GM19324 (cell line): ENCODE data around the gene ATP7A.
"Not testable (repeated sequence)": the region's sequence is repeated elsewhere in the genome, so short reads cannot be mapped to it uniquely, and the experiment has no call there.

Experiments
- ATAC-seq: cut with Tn5 transposase; IDR thresholded peaks from one replicate; pipeline ENCODE4 v1.9.1; 2021; ENCODE audit warnings: mild to moderate bottlenecking, moderate library complexity; ENCODE audit not compliant: unreplicated experiment, low FRiP score

ATP7A gene

DNA sequence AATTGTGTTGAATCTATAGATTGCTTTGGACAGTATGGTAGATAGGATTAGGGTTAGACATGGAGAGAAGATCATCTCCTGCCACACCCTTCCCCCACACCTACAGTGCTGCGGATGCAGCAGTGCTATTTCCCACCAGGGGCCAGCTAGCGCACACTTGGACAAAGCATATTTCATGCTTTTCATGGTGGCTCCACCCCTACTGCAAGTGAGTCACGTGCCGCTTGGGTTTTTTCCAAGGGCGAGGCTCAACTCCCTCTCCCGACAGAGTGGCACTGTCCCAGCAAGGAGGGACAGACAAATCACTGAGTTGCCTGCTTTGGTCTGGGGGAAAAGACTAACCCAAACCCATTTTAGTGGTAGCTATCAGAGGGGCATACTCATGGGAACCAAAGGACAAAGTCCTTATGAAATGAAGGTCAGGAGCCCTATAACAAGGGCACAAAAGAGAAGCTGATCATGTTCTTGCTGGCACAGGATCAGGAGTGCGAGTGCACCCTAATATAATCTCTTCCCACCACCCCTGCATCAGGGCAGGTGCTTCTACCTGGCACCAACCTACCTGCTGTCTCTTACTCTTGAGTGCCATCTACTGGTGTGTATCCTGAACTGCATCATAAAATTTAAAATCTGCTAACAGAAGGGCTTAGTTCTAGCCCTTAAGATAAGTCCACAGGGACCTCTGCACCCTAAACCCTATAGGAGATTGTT, 114.0 kb downstream of the ATP7A start:
- no peak for ATAC-seq

DNA sequence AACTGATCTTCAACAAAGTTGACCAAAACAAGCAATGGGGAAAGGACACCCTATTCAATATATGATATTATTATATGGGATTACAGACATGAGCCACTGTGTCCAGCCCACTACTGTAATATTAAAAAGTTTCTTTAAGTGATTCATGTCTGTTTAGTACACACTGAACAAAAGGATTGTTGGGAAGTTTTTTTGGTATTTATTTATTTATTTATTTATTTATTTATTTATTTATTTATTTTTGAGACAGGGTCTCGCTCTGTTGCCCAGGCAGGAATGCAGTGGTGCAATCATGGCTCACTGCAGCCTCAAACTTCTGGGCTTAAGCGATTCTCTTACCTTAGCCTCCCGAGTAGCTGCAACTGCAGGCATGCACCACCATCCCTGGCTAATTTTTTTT, 117.3 kb downstream of the ATP7A start:
- no peak for ATAC-seq

DNA sequence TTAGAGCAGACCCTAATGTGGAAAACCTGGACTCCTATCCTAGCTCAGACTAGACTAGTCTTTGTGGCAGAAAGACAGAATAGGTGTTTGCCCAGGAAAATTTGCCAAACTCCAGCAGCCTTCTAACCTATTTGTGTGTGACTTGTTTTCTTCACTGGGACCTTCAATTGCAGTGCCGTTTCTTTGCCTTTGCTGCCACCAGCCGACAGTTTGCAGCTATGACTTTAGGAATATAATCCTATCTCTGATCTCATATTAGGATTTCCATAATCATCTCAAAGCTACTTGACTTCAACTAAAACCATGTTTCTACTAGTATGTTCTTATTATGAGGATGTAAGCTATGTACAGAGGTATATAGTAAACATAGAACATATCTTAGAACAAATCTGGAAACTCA, 119.2 kb downstream of the ATP7A start:
- ATAC-seq, result no peak

DNA sequence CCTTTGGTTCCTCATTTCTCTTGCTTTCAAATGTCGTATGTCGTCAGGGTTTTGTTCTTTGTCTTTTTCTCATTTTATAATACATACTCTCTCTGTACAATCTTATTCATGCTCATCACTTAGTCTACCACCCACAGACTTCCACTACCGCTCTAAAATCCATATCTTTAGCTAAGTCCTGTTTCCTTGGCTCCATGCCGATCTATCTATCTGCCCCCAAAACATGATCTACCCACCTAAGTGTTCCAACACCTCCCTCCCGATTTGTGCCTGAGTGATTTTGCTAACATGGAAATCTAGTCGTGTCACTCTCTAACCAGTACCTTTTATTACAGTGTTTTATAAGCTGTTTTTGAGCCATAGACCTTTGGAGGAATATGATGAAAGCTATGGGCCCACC, 124.6 kb downstream of the ATP7A start:
- ATAC-seq, result no peak

- ATAC-seq, result no peak
Observed at GRCh38 chrX:78037881-78038280, 127.4 kb downstream of the ATP7A start.

- no peak for ATAC-seq
Observed at GRCh38 chrX:78042601-78043000, 132.1 kb downstream of the ATP7A start.

GRCh38 chrX:78046362-78046761, 135.9 kb downstream of the ATP7A start:
- no peak for ATAC-seq

- ATAC-seq, result no peak
Observed at GRCh38 chrX:78048052-78048451, 137.6 kb downstream of the ATP7A start.

- ATAC-seq, result no peak
Observed at GRCh38 chrX:78063687-78064086, 153.2 kb downstream of the ATP7A start.

DNA sequence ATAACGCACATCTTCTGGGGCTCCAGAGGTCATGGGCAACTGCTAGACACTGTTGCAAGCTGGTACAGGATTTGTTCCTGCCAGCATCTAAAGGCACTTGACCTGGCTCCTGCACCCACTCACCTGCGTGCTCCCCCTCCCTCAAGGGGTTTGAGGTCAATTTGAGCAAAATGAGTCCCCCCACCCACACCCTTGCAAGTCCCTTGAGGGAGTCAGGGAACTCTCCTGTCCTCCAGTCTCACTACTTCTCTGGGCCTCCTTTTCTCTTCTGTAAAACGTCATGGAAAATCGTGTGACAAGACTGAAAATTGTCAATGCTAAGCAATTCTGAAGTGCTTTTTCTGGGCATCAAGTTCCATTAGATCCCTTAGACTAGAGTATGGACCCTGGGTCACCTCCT, 153.7 kb downstream of the ATP7A start:
- no peak for ATAC-seq

DNA sequence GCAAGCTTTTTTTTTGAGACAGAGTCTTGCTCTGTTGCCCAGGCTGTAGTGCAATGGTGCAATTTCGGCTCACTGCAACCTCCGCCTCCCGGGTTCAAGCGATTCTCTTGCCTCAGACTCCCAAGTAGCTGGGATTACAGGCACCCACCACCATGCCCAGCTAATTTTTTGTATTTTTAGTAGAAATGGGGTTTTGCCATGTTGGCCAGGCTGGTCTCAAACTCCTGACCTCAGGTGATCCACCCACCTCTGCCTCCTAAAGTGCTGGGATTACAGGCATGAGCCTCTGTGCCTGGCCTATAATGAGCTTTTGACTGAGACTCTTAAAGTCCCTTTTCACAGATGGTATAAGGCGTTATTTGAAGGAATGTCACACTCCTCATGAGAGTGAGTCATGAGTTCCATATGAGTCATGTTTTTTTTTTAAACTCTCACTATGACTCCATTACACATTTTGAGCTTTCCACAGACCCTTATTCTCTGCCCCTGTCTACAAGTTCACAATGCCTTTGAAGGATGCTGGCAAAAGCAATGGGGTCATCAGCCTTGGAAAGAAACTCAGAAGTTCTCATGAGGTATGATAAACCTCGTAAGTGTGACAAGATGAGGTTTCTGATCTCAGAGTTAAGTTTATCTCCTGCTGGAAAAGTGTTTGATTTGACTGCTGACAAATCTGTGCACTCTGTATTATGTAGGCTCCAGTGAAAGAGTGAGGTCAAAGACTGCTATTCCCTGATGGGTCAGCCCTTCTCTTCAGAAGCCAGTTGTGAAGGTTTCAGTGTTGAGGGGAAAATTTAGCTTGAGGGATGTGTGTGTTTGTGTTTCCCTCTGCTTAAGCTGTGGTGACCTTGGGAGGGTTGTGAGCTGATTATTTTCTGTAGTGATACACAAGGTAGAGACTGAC, 154.5 kb downstream of the ATP7A start:
- ATAC-seq, result peak; percentile 55

DNA sequence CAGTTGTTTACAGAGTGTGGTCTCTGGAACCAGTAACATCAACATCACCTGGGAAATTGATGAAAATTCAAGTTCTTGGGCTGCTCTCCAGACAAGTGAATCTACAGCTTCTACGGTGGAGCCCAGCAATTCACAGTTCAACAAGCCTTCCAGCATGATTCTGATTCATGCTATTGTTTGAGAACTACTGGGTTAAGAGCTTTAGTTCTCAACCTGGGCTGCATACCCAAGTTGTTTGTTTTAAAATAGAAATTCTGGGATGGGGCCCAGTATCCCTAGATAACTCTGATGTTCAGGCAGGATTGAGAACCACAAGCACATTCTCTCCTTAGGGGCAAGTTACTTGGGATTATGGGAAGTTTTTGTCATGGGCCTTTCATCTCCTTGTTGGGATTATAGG, 155.6 kb downstream of the ATP7A start:
- ATAC-seq, result no peak

GRCh38 chrX:78071331-78071730, 160.8 kb downstream of the ATP7A start:
- no peak for ATAC-seq

DNA sequence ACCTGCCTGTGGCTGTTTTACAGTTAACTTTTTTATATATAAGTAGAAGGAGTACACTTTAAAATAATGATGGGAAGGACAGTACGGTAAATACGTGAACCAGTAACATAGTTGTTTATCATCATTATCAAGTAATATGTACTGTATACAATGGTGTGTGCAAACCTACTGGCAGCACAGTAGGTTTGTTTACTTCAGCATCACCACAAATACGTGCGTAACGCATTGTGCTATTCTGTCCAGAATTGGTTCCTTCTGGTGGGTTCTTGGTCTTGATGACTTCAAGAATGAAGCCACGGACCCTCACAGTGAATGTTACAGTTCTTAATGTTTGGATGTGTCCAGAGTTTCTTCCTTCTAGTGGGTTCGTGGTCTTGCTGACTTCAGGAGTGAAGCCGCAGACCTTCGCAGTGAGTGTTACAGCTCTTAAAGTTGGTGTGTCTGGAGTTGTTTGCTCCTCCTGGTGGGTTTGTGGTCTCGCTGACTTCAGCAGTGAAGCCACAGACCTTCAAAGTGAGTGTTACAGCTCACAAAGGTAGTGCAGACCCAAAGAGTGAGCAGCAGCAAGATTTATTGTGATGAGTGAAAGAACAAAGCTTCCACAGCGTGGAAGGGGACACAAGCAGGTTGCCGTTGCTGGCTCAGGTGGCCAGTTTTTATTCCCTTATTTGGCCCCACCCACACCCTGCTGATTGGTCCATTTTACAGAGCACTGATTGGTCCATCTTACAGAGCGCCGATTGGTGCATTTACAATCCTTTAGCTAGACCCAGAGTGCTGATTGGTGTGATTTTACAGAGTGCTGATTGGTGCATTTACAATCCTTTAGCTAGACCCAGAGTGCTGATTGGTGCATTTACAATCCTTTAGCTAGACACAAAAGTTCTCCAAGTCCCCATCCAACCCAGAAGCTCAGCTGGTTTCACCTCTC, 162.9 kb downstream of the ATP7A start:
- ATAC-seq, result not testable (repeated sequence)

DNA sequence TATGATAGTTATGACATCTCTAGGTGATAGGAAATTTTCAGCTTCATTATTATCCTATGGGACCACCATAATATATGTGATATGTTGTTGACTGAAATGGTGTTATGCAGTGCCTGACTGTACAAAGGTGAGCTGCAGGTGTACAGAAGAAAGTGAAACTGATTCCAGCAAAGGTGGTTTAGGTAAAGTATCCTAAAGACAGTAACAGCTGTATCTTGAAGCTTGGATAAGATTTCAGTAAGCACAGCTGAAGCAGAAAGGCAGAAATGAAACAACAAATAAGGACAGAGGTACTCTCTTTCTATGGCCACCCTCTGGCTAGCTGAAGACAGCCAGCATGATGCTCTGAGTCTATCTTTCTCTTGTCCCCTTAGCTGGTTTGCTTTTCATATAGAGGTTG, 163.6 kb downstream of the ATP7A start:
- ATAC-seq, result peak; percentile 68

GRCh38 chrX:78075787-78076389, 165.4 kb downstream of the ATP7A start:
- ATAC-seq, result no peak

DNA sequence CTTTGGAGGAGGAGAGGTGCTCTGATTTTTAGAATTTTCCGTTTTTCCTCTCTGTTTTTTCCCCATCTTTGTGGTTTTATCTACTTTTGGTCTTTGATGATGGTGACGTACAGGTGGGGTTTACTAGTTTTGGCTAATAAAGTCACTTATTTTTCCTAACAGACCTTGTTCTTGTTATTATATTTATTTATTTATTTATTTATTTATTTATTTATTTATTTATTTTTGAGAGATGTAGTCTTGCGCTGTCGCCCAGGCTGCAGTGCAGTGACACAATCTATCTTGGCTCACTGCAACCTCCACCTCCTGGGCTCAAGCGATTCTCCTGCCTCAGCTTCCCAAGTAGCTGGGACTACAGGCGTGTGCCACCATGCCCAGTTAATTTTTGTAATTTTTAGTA, 170.9 kb downstream of the ATP7A start:
- ATAC-seq, result not testable (repeated sequence)

DNA sequence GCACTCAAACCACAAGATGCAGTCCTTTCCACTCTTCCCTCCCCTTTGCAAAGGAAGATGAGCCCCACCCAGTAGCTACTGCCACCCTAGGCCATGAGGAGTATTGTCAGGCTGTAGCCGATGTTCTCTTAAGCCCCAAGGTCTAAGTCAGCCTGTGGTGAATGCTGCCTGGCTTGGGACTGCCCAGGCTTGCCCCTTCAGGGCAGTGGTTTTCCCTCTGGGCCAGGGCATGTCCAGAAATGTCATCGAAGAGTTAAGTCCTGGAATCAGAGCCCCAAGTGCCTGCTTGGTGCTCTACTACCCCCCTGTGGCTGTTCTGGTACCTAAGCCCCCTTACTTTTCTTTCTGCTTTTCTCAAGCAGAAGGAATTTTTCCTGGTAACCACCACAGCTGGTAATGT, 181.8 kb downstream of the ATP7A start:
- peak; percentile 74 for ATAC-seq

DNA sequence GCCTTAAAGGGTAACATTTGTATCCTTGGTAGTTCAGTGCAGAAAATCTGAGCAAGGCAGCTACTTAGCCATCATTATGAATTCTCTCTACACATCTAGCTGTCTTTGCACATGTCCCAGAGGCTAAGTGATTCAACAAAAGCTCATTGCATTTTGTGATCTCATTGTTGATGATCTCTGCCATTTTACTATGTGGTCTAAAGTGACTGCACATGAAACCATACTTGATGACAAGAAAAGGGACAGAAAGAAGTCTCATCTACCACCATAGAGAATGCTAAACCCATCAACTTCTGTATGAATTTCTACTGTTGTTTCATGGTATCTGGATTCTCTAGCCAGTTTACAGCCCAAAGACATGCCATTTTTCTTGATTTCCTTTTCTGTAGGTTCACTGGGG, 187.6 kb downstream of the ATP7A start:
- ATAC-seq, result no peak
